B cell (primary cell): Measurements from ENCODE around the gene KIF14. TPM values are rescaled to one million over a fixed set of nuclear protein-coding genes. Genes with fewer than 3 reads are reported as not detected.

Experiments used
- ATAC-seq: fragments of 200-7000 bp; cut with Tn5 transposase; one replicate; pipeline ENCODE4 v1.10.0; 2021; ENCODE audit warnings: low read depth, mild to moderate bottlenecking, moderate number of reproducible peaks, moderate library complexity
- CTCF ChIA-PET: fragments of 350-600 bp; sonication (Branson Sonifier 250); formaldehyde crosslinking; loops from one replicate; lab custom pipeline; 2021; ENCODE audit warnings: antibody characterized with exemption, inconsistent platforms; lab: Charles Lee
- POLR2A ChIA-PET: fragments of 350-600 bp; sonication (Branson Sonifier 250); formaldehyde crosslinking; loops from one replicate; lab custom pipeline; 2021; ENCODE audit warnings: antibody characterized with exemption; lab: Charles Lee
- DNase-seq: peaks from one replicate; pipeline ENCODE4 v3.0.0; 2013
- H2AFZ ChIP-seq: 2 replicates; pipeline ENCODE4 v1.6.1; 2012; ENCODE audit warnings: mild to moderate bottlenecking, low read depth, low read length; ENCODE audit not compliant: insufficient read depth, poor library complexity, severe bottlenecking
- H3K27ac ChIP-seq, 2 donors: 1 replicate in 1 of 2; 2 replicates in 1 of 2; pipeline ENCODE4 v1.5.1; 2012 to 2013; ENCODE audit warnings: low read length in 2 of 2, mild to moderate bottlenecking in 2 of 2, moderate library complexity in 1 of 2
- H3K27me3 ChIP-seq, 4 experiments: fragments of 200-600 bp in 1 of 4; sonication (generic) in 1 of 4; replicated peaks in 1 of 4; 1 replicate in 2 of 4; 2 replicates in 2 of 4; pipeline versions ENCODE4 v1.6.1 to v1.7.0; 2013 to 2016; ENCODE audit warnings: low read length in 3 of 4, mild to moderate bottlenecking in 2 of 4, mixed read lengths in 1 of 4, moderate library complexity in 1 of 4; ENCODE audit not compliant: insufficient read depth in 4 of 4, control insufficient read depth in 3 of 4; ENCODE audit errors: control extremely low read depth in 1 of 4
- H3K36me3 ChIP-seq, 2 experiments: replicated peaks in 1 of 2; 1 replicate in 1 of 2; 2 replicates in 1 of 2; pipeline versions ENCODE4 v1.6.1 to v1.7.1; 2013; ENCODE audit warnings: low read length in 1 of 2; ENCODE audit not compliant: insufficient read depth in 2 of 2, control insufficient read depth in 1 of 2; ENCODE audit errors: control extremely low read depth in 1 of 2, extremely low read depth in 1 of 2
- H3K4me1 ChIP-seq, 2 donors: fragments of 200-600 bp in 1 of 2; sonication (generic) in 1 of 2; 1 replicate in 1 of 2; 2 replicates in 1 of 2; pipeline versions ENCODE4 v1.5.1 to v1.6.1; 2013 to 2017; ENCODE audit warnings: low read length in 2 of 2; ENCODE audit not compliant: control insufficient read depth in 2 of 2, insufficient read depth in 2 of 2
- H3K4me2 ChIP-seq: replicated peaks from 2 replicates; pipeline ENCODE3; 2012; ENCODE audit warnings: mild to moderate bottlenecking, low read depth, low read length; ENCODE audit not compliant: poor library complexity, severe bottlenecking
- H3K4me3 ChIP-seq, 5 experiments: fragments of 200-600 bp in 1 of 5; sonication (generic) in 1 of 5; 1 replicate in 3 of 5; 2 replicates in 2 of 5; pipeline versions ENCODE4 v1.5.1 to v1.7.0; 2011 to 2016; ENCODE audit warnings: low read length in 4 of 5, mild to moderate bottlenecking in 4 of 5, low read depth in 2 of 5, control low read depth in 1 of 5, moderate library complexity in 1 of 5; ENCODE audit not compliant: insufficient read depth in 1 of 5; ENCODE audit errors: control extremely low read depth in 1 of 5, extremely low read depth in 1 of 5
- H3K79me2 ChIP-seq: fragments of 200-600 bp; sonication (generic); one replicate; pipeline ENCODE4 v1.6.0; 2016; ENCODE audit warnings: low read length; ENCODE audit not compliant: control insufficient read depth, insufficient read depth
- H3K9ac ChIP-seq: fragments of 200-600 bp; sonication (generic); 2 replicates; pipeline ENCODE4 v1.6.1; 2017; ENCODE audit warnings: mild to moderate bottlenecking, low read length, moderate library complexity
- H3K9me3 ChIP-seq, 3 donors: one replicate each; pipeline versions ENCODE4 v1.6.1 to v1.7.1; 2013; ENCODE audit warnings: low read length in 2 of 3; ENCODE audit not compliant: control insufficient read depth in 2 of 3, insufficient read depth in 1 of 3; ENCODE audit errors: control extremely low read depth in 1 of 3
- H4K20me1 ChIP-seq: 2 replicates; pipeline ENCODE4 v1.6.0; 2012; ENCODE audit warnings: mild to moderate bottlenecking, low read length; ENCODE audit not compliant: insufficient read depth, control insufficient read depth, poor library complexity, severe bottlenecking
- H3K27ac Mint-ChIP-seq: one replicate; pipeline ENCODE4 v1.8.0; 2021; ENCODE audit warnings: mixed read lengths
- H3K27me3 Mint-ChIP-seq: one replicate; pipeline ENCODE4 v1.8.0; 2021; ENCODE audit warnings: mixed read lengths
- H3K4me1 Mint-ChIP-seq: one replicate; pipeline ENCODE4 v1.8.0; 2021; ENCODE audit warnings: mixed read lengths
- H3K4me3 Mint-ChIP-seq: one replicate; pipeline ENCODE4 v1.8.0; 2021; ENCODE audit warnings: mixed read lengths
- H3K9me3 Mint-ChIP-seq: one replicate; pipeline ENCODE4 v1.8.0; 2022; ENCODE audit warnings: mixed read lengths; ENCODE audit not compliant: insufficient read depth
- CTCF ChIP-seq: fragments of 200-600 bp; IDR thresholded peaks from one replicate; pipeline ENCODE4 v1.8.0; 2022; ENCODE audit warnings: antibody characterized with exemption, mild to moderate bottlenecking
- EZH2 ChIP-seq: IDR thresholded peaks from 2 replicates; pipeline ENCODE4 v1.6.1; 2012; ENCODE audit warnings: borderline replicate concordance, low read depth, mild to moderate bottlenecking, moderate library complexity, low read length; ENCODE audit not compliant: insufficient read depth, poor library complexity, severe bottlenecking
- WGBS: methylation state at CpG from one replicate; pipeline ENCODE4 v1.1.5; 2013; ENCODE audit warnings: missing lambda C conversion rate; ENCODE audit not compliant: insufficient coverage; 5-methylcytosine and 5-hydroxymethylcytosine counted together
- intact Hi-C: fragments of 100-400 bp; cut with micrococcal nuclease; formaldehyde crosslinking; loops from one replicate; pipeline ENCODE4 v1.10.0; 2022
- polyA plus RNA-seq: library from polyadenylated mRNA; depleted of rRNA; stranded (reverse); fragments of >200 nt; gene quantifications from 2 replicates; pipeline ENCODE4 v1.2.3, GENCODE V29; 2012
- total RNA-seq, 2 donors: library from RNA; stranded (reverse); fragments of 120-200 nt in 1 of 2; gene quantifications; 1 replicate in 1 of 2; 2 replicates in 1 of 2; pipeline versions ENCODE4 v1.2.3 to v1.2.4, GENCODE V29; 2013 to 2022

The KIF14 gene
- total and polyA plus RNA-seq, 2 donors (not counting 1 experiment from before 2014, with no cell fraction given) = 0.01 to 0.15 TPM

DNA sequence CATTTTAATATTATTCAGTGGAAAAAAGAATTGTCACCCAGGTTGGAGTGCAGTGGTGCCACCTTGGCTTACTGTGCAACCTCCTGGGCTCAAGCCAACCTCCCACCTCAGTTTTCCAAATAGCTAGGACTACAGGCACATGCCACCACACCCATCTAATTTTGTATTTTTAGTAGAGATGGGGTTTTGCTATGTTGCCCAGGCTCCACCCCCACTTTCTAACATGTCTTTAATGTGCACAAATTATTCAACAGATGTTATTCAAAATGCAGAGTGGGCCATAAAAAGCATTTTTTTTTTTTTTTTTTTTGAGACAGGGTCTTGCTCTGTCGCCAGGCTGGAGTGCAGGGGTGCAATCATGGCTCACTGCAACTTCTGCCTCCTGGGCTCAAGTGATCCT is 31.8 kb upstream of the KIF14 start:
- ChIA-PET CTCF (no interaction called here), POLR2A (no interaction called here)
- H3K4me2 ChIP-seq = no peak overlapping the region
- no peak overlapping the region for H3K4me3 ChIP-seq
- no peaks in the 10 kb centered on the region for H3K9me3 Mint-ChIP-seq
- H3K4me3 Mint-ChIP-seq = no peak overlapping the region
- H3K79me2 ChIP-seq = no peaks in the 10 kb centered on the region
- H3K27ac ChIP-seq = no peak overlapping the region
- H3K4me1 Mint-ChIP-seq = peaks cover 24% of the 10 kb centered on the region
- H2AFZ ChIP-seq = no peak overlapping the region
- no peak for TF ChIP-seq CTCF
- TF ChIP-seq EZH2 = no peak
- H3K36me3 ChIP-seq = peaks cover 0 to 33% of the 10 kb centered on the region in 2 experiments
- DNase-seq (no peak), ATAC-seq (no peak)
- no peaks in the 10 kb centered on the region for H3K9me3 ChIP-seq
- H3K27me3 ChIP-seq = no peaks in the 10 kb centered on the region
- H3K27ac Mint-ChIP-seq = no peak overlapping the region
- no peaks in the 10 kb centered on the region for H4K20me1 ChIP-seq
- no peaks in the 10 kb centered on the region for H3K27me3 Mint-ChIP-seq
- 91% methylated on average over 1 of the region's 1 CpG for WGBS
- peaks cover 0 to 7% of the 10 kb centered on the region in 2 donors for H3K4me1 ChIP-seq
- H3K9ac ChIP-seq = no peak overlapping the region
- intact Hi-C loops = no loop called here

DNA sequence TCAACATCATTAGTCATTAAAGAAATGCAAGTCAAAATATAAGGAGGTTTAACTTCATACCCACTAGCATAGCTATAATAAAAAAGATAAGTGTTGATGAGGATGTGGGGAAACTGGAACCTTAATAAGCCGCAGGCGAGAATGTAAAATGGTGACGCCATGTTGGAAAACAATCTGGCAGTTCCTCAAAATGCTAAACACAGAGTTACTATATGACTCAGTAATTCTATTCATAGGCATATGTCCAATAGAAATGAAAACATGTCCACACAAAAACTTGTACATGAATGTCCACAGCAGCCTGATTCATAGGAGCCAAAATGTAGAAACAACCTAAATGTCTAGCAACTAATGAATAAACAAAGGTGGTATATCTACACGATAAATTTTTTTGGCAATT is 26.0 kb upstream of the KIF14 start:
- H3K27me3 ChIP-seq = no peaks in the 10 kb centered on the region
- no CpG with 5 or more reads among the region's 4 CpGs for WGBS
- no peak overlapping the region for H3K9ac ChIP-seq
- no peaks in the 10 kb centered on the region for H3K4me1 ChIP-seq
- ChIA-PET CTCF (no interaction called here), POLR2A (no interaction called here)
- H3K79me2 ChIP-seq = no peaks in the 10 kb centered on the region
- H3K4me2 ChIP-seq = no peak overlapping the region
- Mint-ChIP-seq H3K9me3 (no peaks in the 10 kb centered on the region), H3K27me3 (no peaks in the 10 kb centered on the region), H3K4me1 (peaks cover 4% of the 10 kb centered on the region), H3K4me3 (no peak overlapping the region), H3K27ac (no peak overlapping the region)
- no peaks in the 10 kb centered on the region for H4K20me1 ChIP-seq
- H3K9me3 ChIP-seq = no peaks in the 10 kb centered on the region
- intact Hi-C loops = no loop called here
- H3K27ac ChIP-seq = no peak overlapping the region
- TF ChIP-seq CTCF = no peak
- TF ChIP-seq EZH2 = no peak
- peaks cover 3 to 31% of the 10 kb centered on the region in 2 experiments for H3K36me3 ChIP-seq
- DNase-seq (peak; percentile 22), ATAC-seq (no peak)
- H3K4me3 ChIP-seq = no peak overlapping the region
- no peak overlapping the region for H2AFZ ChIP-seq
